HT1080 (cell line): Measurements from ENCODE around the gene LITAFD. TPM values are rescaled to one million over a fixed set of nuclear protein-coding genes. Genes with fewer than 3 reads are reported as not detected.
"Not testable (repeated sequence)": the region's sequence is repeated elsewhere in the genome, so short reads cannot be mapped to it uniquely, and the experiment has no call there.

Source experiments
- DNase-seq: peaks from one replicate; pipeline ENCODE4 v3.0.0-alpha.2; 2015; ENCODE audit warnings: low read depth
- total RNA-seq: library from RNA; depleted of rRNA; stranded (reverse); fragments of >200 nt; shearing (Covaris generic); gene quantifications from 2 replicates; pipeline ENCODE4 v1.2.3, GENCODE V29; 2014

LITAFD gene
- total RNA-seq, 1 experiment from 2014 or later: not detected

DNA sequence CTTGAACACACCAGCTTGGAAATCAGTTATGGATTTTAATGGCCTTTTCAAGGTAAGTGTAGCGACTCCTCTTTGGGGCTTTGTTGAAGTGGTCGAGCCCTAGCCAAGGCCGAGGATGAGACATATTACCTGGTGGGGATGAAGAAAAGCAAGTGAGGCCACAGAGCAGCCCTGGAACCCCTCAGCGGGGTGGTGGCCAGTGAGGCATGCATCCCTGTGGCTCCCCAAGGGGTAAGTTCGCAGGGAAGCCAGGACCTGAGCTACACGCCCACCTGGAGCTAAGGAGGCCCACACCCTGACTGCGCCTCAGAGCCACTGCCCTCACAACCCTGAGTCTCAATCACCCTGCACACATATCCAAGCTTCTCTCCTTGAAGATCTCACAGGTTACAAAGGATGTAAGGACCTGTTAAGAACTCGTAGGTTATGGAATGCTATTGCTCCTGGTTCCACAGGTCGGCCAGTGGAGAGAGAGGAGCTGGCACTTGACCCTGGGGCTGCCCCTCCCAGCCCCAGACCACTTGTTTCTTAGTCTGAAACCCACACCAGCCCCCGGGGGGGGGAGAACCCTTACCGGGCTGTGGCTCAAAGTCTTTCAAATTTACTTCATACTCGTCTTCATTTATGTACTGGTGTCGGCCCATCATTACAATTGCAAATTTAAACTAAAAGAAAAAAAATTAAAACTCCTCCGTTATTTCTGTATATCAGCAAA is 12.0 kb downstream of the LITAFD start:
- no peak for DNase-seq

GRCh38 chr16:8894736-8895334 is 12.7 kb downstream of the LITAFD start:
- DNase-seq: no peak

DNA sequence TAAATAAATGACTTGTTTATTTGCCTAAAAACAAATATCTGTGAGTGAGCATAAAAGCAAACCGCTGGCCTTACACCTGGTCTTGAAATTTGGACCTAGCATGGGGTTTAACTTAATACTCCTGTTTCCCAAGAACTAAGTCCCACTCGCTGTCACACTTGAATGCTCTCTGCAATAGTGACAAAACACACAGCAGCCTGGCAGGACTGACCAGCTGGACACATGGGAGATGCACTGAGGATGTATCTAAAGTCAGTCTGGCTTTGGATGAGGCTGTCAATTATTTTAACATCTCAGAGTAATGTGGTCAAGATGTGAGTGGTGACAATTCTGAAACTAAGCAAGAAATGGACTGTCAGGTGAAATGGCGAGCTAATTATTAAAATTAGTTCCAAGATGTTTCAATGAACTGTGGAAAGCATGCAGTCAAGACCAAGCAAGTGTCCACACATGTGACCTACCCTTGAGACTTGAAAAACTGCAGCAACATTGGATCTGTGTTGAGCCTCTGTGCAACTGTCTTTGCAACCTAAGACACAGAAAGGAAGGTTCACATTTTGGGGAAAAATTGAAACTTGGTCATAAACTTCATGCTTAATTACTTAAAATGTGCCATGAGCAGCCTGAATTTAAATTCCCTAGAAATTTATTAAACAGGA is 16.6 kb downstream of the LITAFD start:
- DNase-seq: no peak

- DNase-seq: no peak
Observed at GRCh38 chr16:8899709-8900317, 17.7 kb downstream of the LITAFD start.

DNA sequence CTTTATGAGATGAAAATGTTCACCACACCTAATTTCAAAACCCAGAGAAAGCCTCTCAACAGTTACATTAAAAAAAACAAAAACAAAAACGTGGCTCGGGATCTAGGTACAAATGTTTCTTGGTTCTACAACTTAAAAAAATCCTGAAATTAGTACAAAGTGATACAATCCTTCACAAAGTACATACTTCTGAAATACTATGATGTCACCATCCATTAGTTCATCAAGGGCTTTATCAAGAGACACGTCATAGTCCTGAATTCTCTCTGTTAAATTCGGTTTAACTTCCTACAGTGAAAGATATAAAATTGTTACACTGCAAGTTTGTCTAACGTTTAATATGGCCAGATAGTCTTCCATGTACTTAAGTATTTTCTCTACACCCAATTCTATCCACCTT is 18.2 kb downstream of the LITAFD start:
- DNase-seq: no peak

GRCh38 chr16:8901320-8901861 is 19.2 kb downstream of the LITAFD start:
- DNase-seq: no peak

DNA sequence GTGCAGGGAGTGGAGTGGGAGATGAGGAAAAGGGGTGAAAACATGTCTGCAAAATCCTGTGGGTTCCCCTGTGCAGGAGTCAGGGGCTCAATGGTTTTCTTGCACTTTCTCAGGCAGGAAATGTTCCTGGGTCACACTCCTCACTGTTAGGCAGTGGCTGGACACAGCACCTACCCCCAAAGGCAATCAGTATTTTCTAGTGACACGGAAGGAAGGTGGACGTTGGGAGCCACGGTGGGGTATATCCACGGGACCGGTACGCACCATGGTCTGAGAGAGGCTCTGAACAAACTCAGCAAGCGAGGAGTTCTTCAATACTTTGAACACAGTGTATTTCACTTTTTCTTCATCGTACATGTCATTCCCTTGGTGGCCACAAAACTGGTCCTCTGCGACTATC is 20.9 kb downstream of the LITAFD start:
- no peak for DNase-seq

DNA sequence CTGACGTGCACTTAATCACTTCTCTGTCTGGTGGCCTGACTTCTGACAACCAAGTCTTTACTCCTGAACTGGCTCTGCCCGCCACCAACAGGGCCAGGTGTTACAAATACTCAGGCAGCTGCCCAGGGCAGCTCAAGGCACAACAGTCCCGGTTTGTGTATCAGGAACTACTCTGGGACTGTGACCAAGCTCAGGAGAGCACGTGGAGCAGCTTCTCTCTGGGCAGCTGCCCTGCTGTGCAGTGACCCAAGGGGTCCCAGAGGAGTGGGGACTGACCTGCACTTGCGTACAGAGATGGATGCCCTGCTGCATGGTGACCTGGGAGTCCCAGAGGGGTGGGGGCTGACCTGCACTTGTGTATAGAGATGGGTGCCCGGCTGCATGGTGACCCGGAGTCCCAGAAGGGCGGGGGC is 21.9 kb downstream of the LITAFD start:
- no peak for DNase-seq

GRCh38 chr16:8905168-8905762 is 23.1 kb downstream of the LITAFD start:
- DNase-seq: peak; percentile 46

DNA sequence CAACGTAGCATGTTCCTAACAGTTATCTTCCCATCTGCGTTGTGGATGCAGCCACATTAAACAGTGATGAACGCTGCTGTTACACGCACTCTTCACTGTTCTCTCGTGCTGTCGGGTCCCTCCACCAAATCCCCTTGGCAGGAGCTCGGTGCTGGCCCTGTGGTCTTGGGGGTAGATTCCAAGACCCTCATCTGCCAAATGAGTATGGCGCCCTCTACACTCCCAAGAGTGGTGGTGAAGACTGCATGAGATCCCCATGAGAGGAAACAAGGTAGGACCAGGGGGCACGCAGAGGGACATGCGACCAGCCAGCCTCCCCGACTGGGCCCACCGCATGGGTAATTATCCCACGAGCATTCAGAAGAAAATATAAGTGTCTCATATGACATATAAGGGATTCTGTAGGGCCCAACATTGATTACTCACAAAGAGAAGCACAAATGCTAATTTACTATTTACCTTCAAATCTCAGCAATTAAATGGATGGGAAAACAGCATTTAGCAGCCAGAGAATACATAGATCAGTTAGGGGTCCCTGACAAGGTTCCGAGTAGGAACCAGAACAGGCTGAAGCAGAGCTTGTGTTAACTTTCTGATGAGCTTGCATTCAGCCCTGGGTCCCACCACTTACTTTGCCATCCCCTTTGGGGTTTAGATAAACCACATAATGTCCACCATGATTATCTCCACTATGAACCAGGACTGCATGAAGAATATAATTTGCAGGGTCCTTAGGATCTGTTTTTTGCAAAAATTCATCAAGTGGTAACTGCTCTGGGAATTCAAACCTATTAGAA is 23.8 kb downstream of the LITAFD start:
- DNase-seq: no peak

DNA sequence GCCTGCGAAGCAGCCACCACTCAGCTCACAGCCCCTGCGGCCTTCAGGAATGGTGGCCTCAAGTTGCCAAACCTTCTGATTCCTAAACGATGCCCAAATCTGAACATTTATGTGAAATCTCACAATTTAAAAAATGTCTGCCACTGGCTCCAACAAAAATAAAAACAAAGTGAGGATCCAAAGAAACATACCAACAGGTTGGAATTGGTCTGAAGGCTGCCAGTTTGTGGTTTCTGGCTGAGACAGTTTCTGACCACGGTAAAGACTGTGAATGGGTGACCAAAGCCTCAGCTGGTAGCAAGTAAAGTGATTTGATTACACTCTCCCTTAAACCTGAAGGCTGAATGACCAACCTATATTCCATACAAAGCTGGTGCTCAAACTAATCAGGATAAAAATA is 24.9 kb downstream of the LITAFD start:
- DNase-seq: no peak

- DNase-seq: no peak
Observed at GRCh38 chr16:8908810-8909468, 26.8 kb downstream of the LITAFD start.

- no peak for DNase-seq
Observed at GRCh38 chr16:8910811-8911210, 28.7 kb downstream of the LITAFD start.

DNA sequence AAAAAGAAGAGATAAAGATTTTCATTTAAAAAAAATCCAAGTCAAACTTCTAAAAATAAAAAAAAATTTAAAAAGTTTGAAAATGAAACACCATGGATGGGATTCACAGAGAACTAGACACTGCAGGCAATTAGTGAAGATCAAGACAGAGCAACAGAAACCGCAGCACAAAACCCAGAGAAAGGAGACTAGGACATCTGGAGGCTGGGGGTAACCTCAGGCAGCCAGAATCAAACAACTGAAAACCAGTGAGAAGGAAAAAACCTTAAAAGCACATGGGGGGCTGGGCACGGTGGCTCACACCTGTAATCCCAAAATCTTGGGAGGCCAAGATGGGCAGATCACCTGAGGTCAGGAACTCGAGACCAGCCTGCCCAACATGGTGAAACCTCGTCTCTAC is 30.6 kb downstream of the LITAFD start:
- DNase-seq: no peak

- DNase-seq: no peak
Observed at GRCh38 chr16:8914098-8914497, 31.9 kb downstream of the LITAFD start.

- DNase-seq: no peak
Observed at GRCh38 chr16:8915722-8916301, 33.7 kb downstream of the LITAFD start.

DNA sequence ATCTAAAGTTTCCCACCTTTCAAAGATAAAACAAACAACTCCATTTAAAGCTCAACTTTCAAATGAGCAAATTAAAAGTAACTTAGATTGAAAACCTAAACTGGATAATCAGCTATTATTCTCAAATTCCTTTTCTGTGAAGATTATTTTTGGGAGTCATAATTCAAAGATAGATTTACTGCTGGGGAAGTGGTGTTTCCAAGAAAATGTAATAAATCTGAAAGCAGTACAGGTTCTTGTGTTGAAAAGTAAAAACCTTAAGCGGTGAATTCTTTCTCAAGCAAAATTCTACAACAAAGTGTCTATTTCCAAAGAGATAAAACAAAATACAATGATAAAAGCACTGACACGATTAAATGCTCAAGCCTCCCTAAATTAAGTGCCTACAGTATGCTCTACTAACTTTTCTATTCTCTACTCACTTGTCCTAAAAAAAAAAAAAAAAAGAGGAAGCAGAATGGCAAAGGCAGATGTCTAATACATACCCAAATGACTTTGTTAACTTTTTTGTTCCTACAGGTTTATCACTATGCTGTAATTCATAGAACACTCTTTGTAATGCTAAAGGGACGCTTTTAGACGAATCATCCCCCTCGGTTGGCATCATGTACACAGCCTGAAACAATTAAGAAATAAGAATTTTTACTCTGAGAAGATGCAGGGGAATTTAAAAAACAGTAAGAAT is 34.5 kb downstream of the LITAFD start:
- no peak for DNase-seq

DNA sequence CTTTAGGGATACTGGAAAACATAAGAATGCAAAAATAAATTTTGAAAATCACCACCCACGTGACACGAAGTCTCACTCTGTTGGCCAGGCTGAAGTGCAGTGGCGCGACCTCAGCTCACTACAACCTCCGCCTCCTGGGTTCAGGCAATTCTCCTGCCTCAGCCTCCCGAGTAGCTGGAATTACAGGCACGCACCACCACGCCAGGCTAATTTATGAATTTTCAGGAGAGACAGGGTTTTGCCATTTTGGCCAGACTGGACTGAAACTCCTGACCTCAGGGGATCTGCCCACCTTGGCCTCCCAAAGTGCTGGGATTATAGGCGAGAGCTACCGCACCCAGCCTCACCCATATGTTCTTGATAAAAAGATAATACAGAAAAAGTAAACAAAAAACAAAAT is 35.2 kb downstream of the LITAFD start:
- not testable (repeated sequence) for DNase-seq
